HEK293 (cell line): ENCODE results near the gene SLX9.

Experiments used
- CTCF ChIA-PET: fragments of 350-600 bp; formaldehyde crosslinking; extraction: SDS; loops from one replicate; lab custom pipeline; 2021; ENCODE audit warnings: antibody characterized with exemption; lab: Yijun Ruan, JAX
- POLR2A ChIA-PET: fragments of 300-600 bp; formaldehyde crosslinking; extraction: SDS; loops from one replicate; lab custom pipeline; 2020; ENCODE audit warnings: antibody characterized with exemption, inconsistent platforms; lab: Yijun Ruan, JAX
- H3K27ac ChIP-seq: fragments of 200-500 bp; sonication (Bioruptor generic); 2 replicates; pipeline ENCODE4 v1.5.1; 2014; ENCODE audit warnings: low read depth, low read length, control low read depth, inconsistent platforms; ENCODE audit errors: extremely low read depth
- H3K36me3 ChIP-seq, 2 experiments: fragments of 200-500 bp in 1 of 2; sonication (Bioruptor generic) in 1 of 2; 1 replicate in 1 of 2; 2 replicates in 1 of 2; pipeline ENCODE4 v1.5.1; 2014 to 2017; ENCODE audit warnings: inconsistent platforms in 2 of 2, low read length in 2 of 2; ENCODE audit not compliant: control insufficient read depth in 2 of 2, insufficient read depth in 1 of 2
- H3K4me1 ChIP-seq: fragments of 200-500 bp; sonication (Bioruptor generic); 2 replicates; pipeline ENCODE4 v1.5.1; 2014; ENCODE audit warnings: mild to moderate bottlenecking, low read length, inconsistent platforms; ENCODE audit not compliant: control insufficient read depth, insufficient read depth
- H3K4me3 ChIP-seq: 2 replicates; pipeline ENCODE4 v1.5.1; 2011; ENCODE audit warnings: low read depth, mild to moderate bottlenecking, control low read depth, low read length, moderate library complexity
- H3K9me3 ChIP-seq: fragments of 200-500 bp; sonication (Bioruptor generic); 2 replicates; pipeline ENCODE4 v1.5.1; 2014; ENCODE audit warnings: low read depth, low read length, inconsistent platforms; ENCODE audit not compliant: control insufficient read depth, insufficient read depth
- KLF8 ChIP-seq: fragments of 450-650 bp; formaldehyde crosslinking; IDR thresholded peaks from 2 replicates; pipeline ENCODE4 v1.5.1; 2016; ENCODE audit warnings: missing biosample characterization, missing genetic modification characterization
- SCRT2 ChIP-seq: fragments of 450-650 bp; formaldehyde crosslinking; IDR thresholded peaks from 2 replicates; pipeline ENCODE4 v1.5.1; 2016; ENCODE audit warnings: missing biosample characterization, missing genetic modification characterization
- ZFP3 ChIP-seq: fragments of 450-650 bp; formaldehyde crosslinking; IDR thresholded peaks from 2 replicates; pipeline ENCODE4 v1.5.1; 2016; ENCODE audit warnings: low read depth, missing biosample characterization, missing genetic modification characterization
- ZNF10 ChIP-seq: fragments of 450-650 bp; formaldehyde crosslinking; IDR thresholded peaks from 2 replicates; pipeline ENCODE4 v1.5.1; 2017; ENCODE audit warnings: missing biosample characterization, missing genetic modification characterization
- ZNF16 ChIP-seq: fragments of 450-650 bp; formaldehyde crosslinking; IDR thresholded peaks from 2 replicates; pipeline ENCODE4 v1.5.1; 2016; ENCODE audit warnings: low read depth, missing biosample characterization, missing genetic modification characterization
- ZNF214 ChIP-seq: fragments of 450-650 bp; formaldehyde crosslinking; IDR thresholded peaks from 2 replicates; pipeline ENCODE4 v1.5.1; 2017; ENCODE audit warnings: missing biosample characterization, mild to moderate bottlenecking, missing genetic modification characterization, borderline replicate concordance
- ZNF280C ChIP-seq: fragments of 450-650 bp; formaldehyde crosslinking; IDR thresholded peaks from 2 replicates; pipeline ENCODE4 v1.5.1; 2016; ENCODE audit warnings: missing biosample characterization, missing genetic modification characterization
- ZNF366 ChIP-seq: fragments of 450-650 bp; formaldehyde crosslinking; conservative IDR thresholded peaks from 2 replicates; pipeline ENCODE4 v1.5.1; 2016; ENCODE audit warnings: missing biosample characterization, missing genetic modification characterization
- ZNF621 ChIP-seq: fragments of 450-650 bp; formaldehyde crosslinking; IDR thresholded peaks from 2 replicates; pipeline ENCODE4 v1.5.1; 2017; ENCODE audit warnings: missing biosample characterization, missing genetic modification characterization
- ZSCAN18 ChIP-seq: fragments of 450-650 bp; formaldehyde crosslinking; IDR thresholded peaks from 2 replicates; pipeline ENCODE4 v1.5.1; 2016; ENCODE audit warnings: missing biosample characterization, missing genetic modification characterization
- TF ChIP-seq, protein P1 (sequence below): fragments of 450-650 bp; formaldehyde crosslinking; IDR thresholded peaks from 2 replicates; pipeline ENCODE4 v1.5.1; 2016; ENCODE audit warnings: missing biosample characterization, missing genetic modification characterization, low read depth
- TF ChIP-seq, protein P2 (sequence below): fragments of 450-650 bp; formaldehyde crosslinking; IDR thresholded peaks from 2 replicates; pipeline ENCODE4 v1.5.1; 2016; ENCODE audit warnings: missing biosample characterization, missing genetic modification characterization

The SLX9 gene

GRCh38 chr21:44921928-44922327 lies 17.9 kb upstream of the SLX9 start:
- ChIA-PET POLR2A (no interaction called here), CTCF (no interaction called here)
- peak; percentile 59 for TF ChIP-seq SCRT2 (tag by site-specific recombination)
- TF ChIP-seq, protein P1, sequence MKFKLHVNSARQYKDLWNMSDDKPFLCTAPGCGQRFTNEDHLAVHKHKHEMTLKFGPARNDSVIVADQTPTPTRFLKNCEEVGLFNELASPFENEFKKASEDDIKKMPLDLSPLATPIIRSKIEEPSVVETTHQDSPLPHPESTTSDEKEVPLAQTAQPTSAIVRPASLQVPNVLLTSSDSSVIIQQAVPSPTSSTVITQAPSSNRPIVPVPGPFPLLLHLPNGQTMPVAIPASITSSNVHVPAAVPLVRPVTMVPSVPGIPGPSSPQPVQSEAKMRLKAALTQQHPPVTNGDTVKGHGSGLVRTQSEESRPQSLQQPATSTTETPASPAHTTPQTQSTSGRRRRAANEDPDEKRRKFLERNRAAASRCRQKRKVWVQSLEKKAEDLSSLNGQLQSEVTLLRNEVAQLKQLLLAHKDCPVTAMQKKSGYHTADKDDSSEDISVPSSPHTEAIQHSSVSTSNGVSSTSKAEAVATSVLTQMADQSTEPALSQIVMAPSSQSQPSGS (tag by site-specific recombination): 0 out of 2 replicates have a peak, but pooled peaks have one; percentile 20
- TF ChIP-seq, protein P2, sequence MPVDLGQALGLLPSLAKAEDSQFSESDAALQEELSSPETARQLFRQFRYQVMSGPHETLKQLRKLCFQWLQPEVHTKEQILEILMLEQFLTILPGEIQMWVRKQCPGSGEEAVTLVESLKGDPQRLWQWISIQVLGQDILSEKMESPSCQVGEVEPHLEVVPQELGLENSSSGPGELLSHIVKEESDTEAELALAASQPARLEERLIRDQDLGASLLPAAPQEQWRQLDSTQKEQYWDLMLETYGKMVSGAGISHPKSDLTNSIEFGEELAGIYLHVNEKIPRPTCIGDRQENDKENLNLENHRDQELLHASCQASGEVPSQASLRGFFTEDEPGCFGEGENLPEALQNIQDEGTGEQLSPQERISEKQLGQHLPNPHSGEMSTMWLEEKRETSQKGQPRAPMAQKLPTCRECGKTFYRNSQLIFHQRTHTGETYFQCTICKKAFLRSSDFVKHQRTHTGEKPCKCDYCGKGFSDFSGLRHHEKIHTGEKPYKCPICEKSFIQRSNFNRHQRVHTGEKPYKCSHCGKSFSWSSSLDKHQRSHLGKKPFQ (tag by site-specific recombination): no peak
- TF ChIP-seq ZNF10 (tag by site-specific recombination): no peak
- no peaks in the 10 kb centered on the region for H3K9me3 ChIP-seq
- H3K4me3 ChIP-seq: no peak overlapping the region
- no peaks in the 10 kb centered on the region for H3K36me3 ChIP-seq
- no peaks in the 10 kb centered on the region for H3K4me1 ChIP-seq
- no peak overlapping the region for H3K27ac ChIP-seq

DNA sequence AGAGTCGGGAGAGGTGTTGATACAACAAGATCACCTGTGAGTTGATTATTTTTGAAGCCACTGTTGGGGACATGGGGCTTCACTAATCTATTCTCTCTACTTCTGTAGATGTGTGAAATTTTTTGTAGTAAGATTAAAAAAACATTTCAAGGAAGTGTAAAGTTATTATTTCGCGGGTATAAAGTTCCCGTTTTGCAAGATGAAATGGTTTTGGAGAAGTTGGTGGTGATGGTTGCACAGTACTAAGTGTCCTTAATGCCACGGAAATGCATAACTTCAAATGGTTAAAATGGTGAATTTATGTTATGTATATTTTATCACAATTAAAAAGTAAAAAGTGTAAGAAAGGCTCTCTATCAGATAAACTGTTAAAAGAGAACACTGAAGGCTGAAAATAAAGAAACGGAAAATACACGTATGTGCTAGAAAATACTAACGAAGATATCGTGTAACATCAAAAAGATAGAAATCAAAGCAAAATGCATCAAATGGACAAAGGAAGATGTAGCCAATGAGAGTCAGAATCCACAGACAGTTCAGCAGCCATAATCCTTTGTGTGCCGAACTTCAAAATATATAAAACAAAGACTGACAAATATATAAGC lies 16.2 kb upstream of the SLX9 start:
- Histone ChIP-seq H3K9me3 (no peaks in the 10 kb centered on the region), H3K27ac (no peak overlapping the region), H3K4me3 (no peak overlapping the region), H3K4me1 (0 out of 2 replicates have a peak, but pooled peaks cover 3% of the 10 kb centered on the region), H3K36me3 (no peaks in the 10 kb centered on the region)
- ChIA-PET CTCF (no interaction called here), POLR2A (no interaction called here)
- TF ChIP-seq KLF8 (no peak), ZNF214 (tag by site-specific recombination) (no peak), ZNF16 (no peak)

GRCh38 chr21:44924606-44925377 lies 15.0 kb upstream of the SLX9 start:
- no peak for TF ChIP-seq ZNF10 (tag by site-specific recombination)
- Histone ChIP-seq H3K36me3 (no peaks in the 10 kb centered on the region), H3K4me3 (no peak overlapping the region), H3K4me1 (0 out of 2 replicates have a peak, but pooled peaks cover 3% of the 10 kb centered on the region), H3K27ac (no peak overlapping the region), H3K9me3 (no peaks in the 10 kb centered on the region)
- CTCF ChIA-PET: interaction anchor here (0.6 kb wide), 1 partner anchor 390 kb away, joined by 4 read pairs; no protein-coding TSS in a partner anchor
- POLR2A ChIA-PET: no interaction called here

GRCh38 chr21:44925378-44925755 lies 14.5 kb upstream of the SLX9 start:
- Histone ChIP-seq H3K27ac (no peak overlapping the region), H3K9me3 (no peaks in the 10 kb centered on the region), H3K36me3 (no peaks in the 10 kb centered on the region), H3K4me3 (no peak overlapping the region), H3K4me1 (0 out of 2 replicates have a peak, but pooled peaks cover 3% of the 10 kb centered on the region)
- ChIA-PET CTCF (interaction anchor here (0.6 kb wide), 1 partner anchor 390 kb away, joined by 4 read pairs; no protein-coding TSS in a partner anchor), POLR2A (no interaction called here)
- TF ChIP-seq ZSCAN18 (tag by site-specific recombination): no peak
- no peak for TF ChIP-seq ZNF621 (tag by site-specific recombination)
- TF ChIP-seq ZNF280C: no peak
- no peak for TF ChIP-seq ZFP3 (tag by site-specific recombination)
- TF ChIP-seq ZNF366 (tag by site-specific recombination): peak; percentile 92
